ENCODE data around the gene DNAL1.
"Not testable (repeated sequence)": the region's sequence is repeated elsewhere in the genome, so short reads cannot be mapped to it uniquely, and the experiment has no call there.

DNAL1 gene

GRCh38 chr14:73686901-73687300 is 42.1 kb downstream of the DNAL1 start:
- in situ Hi-C loops (cut with MboI; ENCODE audit: low pct_unique_long_range_greater_than_20kb, low sequenced_read_pairs), result no loop called here
- DNase-seq, result no peak

DNA sequence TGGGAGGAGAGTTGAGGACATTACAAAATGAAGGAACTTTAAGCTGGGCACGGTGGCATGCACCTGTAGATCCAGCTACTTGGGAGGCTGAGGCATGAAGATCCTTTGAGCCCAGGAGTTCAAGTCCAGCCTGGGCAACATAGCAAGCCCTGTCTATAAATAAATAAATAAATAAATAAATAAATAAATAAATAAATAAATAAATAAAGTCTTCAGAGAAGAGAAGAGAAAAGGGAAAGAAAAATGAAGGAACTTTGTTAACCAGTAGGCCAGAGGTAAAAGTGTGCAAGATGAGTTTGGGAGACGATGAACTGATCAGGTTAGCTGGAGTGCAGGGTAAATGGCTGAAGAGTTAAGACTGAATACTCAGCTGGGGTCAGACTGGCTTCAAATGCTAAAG is 49.3 kb downstream of the DNAL1 start:
- in situ Hi-C loops (cut with MboI; ENCODE audit: low pct_unique_long_range_greater_than_20kb, low sequenced_read_pairs), result no loop called here
- DNase-seq, result no peak

DNA sequence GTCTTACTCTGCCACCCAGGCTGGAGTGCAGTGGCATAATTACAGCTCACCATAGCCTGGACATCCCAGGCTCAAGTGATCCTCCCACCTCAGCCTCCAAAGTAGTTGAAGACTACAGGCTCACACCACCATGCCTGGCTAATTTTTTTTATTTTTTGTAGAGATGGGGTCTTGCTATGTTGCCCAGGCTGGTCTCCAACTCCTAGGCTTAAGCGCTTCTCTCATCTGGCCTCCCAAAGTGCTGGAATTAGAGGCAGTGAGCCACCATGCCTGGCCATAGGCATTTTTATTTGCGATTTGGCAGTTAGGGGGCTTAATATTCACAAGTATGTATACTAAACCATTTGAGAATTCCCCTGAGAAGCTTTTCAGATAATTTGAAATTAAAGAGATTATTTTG is 50.3 kb downstream of the DNAL1 start:
- in situ Hi-C loops (cut with MboI; ENCODE audit: low pct_unique_long_range_greater_than_20kb, low sequenced_read_pairs), result no loop called here
- DNase-seq, result no peak

DNA sequence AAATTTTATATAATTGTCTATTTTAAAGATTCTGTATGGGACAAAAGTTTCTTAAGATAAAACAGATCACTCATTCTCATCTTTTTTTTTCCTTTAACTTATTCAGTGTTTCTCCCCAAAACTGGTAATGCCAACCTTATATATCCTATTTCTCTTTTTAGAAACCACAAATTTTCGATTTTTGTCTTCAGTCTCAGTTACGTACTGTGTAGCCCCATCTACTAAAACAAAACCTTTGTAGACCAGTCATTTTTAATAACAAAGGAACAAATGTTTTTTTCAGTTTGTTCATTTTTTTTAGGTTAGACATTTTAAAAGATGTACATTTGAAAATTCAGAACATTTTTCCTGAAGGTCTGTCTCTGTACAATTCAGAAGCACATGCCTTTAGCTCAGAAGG is 51.2 kb downstream of the DNAL1 start:
- in situ Hi-C loops (cut with MboI; ENCODE audit: low pct_unique_long_range_greater_than_20kb, low sequenced_read_pairs), result no loop called here
- no peak for DNase-seq

DNA sequence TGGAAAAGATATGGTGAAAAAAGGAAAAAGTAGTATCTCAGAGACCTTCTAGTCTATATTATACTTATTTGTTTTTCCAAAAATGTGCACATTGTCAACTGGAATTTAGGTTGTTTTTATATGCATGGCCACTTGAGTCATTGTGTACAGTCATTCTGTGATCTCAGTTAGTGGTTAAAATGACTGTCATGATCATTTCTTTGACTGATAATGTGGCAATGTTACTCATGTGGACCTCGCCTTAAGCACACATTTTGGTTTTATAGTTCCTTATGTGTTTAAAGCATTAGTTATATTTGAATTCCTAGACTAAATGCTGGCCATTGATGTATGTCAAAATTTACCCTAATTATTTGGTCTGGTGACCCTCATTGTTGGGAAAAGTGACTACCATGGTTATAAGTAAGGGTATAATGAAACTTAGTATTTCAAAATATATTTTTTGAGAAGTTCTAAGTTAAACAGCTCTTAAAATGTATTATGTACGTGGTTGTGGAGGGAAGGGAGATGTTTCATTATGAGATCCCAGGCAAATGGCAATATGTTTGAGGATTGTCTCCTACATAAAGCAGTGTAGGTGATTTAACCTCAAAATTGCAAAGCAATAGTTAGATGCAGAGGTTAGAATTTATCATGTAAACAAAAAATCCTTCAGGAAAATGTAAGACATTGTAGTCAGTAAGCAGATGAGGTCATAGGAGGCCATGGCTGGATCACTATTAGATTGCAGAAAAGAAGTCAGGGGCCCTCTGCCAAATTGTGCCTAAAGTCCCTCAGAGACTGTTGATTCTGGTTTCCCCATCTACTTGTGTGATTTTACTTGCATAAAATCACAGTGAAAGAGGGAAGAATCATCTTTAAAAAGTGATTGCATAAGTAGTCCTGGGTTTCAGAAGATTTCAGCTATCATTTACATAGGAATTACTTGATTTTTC is 51.9 kb downstream of the DNAL1 start:
- DNase-seq, result no peak
- in situ Hi-C loops (cut with MboI; ENCODE audit: low pct_unique_long_range_greater_than_20kb, low sequenced_read_pairs), result no loop called here

DNA sequence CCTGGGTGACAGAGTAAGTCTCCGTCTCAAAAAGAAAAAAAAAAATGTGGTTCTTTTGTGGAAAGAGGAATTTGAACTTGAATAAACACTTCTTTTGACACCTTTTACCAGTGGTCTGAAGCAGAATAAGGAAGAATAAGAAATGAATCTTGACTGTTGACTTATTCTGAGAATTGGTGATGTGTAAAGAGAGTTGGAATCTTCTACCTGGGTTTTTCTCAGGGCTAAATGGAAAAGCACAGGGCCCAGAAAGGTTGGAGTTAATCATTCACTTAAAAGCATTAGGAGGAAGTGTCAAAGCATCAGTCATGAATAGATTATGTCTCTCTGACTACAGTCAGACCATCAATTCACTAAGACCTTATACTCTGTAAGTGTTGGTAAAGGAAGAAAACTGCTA is 55.5 kb downstream of the DNAL1 start:
- no peak for DNase-seq
- in situ Hi-C loops (cut with MboI; ENCODE audit: low pct_unique_long_range_greater_than_20kb, low sequenced_read_pairs), result no loop called here

GRCh38 chr14:73708076-73708475 is 63.3 kb downstream of the DNAL1 start:
- in situ Hi-C loops (cut with MboI; ENCODE audit: low pct_unique_long_range_greater_than_20kb, low sequenced_read_pairs); DNase-seq: not testable (repeated sequence)

GRCh38 chr14:73709904-73710469 is 65.2 kb downstream of the DNAL1 start:
- no peak for DNase-seq

DNA sequence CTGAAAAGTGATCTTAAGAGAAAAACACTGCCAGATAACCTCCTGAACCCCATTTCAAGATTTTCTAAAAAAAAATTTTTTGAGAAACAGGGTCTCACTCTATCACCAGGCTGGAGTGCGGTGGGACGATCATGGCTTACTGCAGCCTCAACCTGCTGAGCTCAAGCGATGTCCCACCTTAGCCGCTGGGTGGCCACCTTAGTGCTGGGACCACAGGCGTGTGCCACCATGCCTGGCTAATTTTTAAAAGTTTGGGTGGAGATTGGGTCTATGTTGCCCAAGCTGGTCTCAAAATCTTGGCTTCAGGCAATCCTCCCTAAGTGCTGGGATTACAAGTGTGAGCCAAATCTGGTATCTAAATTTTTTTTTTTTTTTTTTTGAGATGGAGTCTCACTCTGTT is 66.0 kb downstream of the DNAL1 start:
- no peak for DNase-seq
- in situ Hi-C loops (cut with MboI; ENCODE audit: low pct_unique_long_range_greater_than_20kb, low sequenced_read_pairs), result no loop called here

More at GRCh38 chr14:73709904-73710469, 65.2 kb downstream of the DNAL1 start:
- in situ Hi-C loops (cut with MboI; ENCODE audit: low pct_unique_long_range_greater_than_20kb, low sequenced_read_pairs), result no loop called here

- no peak for DNase-seq
- in situ Hi-C loops (cut with MboI; ENCODE audit: low pct_unique_long_range_greater_than_20kb, low sequenced_read_pairs), result no loop called here
Observed at GRCh38 chr14:73712071-73712506, 67.3 kb downstream of the DNAL1 start.

DNA sequence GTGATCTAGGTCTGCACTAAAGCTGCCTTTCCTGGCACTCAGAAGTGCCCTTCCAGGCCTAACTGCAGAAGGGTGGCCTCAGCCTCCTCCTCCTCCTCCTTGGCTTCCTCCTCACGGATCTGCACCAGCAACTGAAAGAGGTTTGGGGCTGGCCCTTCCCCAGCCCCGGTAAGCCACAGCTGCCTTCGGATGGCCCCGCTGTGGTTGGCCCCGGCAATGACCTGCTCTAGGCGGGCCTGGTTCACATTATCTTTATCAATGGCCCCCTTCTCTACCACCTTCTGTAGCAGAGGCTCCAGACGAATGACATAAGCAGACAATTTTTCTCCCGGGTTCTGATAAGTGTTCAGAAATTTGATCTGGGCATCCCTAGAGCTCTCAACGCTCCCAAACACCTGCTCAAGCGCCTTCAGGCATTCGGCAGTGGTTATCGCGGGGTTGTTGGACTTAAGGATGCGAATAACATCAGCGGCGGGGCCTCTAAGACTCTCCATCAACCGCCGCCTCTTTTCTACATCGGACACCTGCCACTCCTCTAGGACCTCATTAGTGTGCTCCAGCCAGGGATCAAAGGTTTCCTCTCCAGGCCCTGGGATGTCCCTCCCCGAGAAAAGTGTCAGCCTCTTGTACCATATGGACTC is 67.9 kb downstream of the DNAL1 start:
- in situ Hi-C loops (cut with MboI; ENCODE audit: low pct_unique_long_range_greater_than_20kb, low sequenced_read_pairs), result no loop called here
- DNase-seq, result peak; percentile 68

- in situ Hi-C loops (cut with MboI; ENCODE audit: low pct_unique_long_range_greater_than_20kb, low sequenced_read_pairs), result no loop called here
- no peak for DNase-seq
Observed at GRCh38 chr14:73713206-73713802, 68.5 kb downstream of the DNAL1 start.

- peak; percentile 89 for DNase-seq
- in situ Hi-C loops (cut with MboI; ENCODE audit: low pct_unique_long_range_greater_than_20kb, low sequenced_read_pairs), result no loop called here
Observed at GRCh38 chr14:73713803-73714655, 69.2 kb downstream of the DNAL1 start, which contains the start of gene PNMA1. PNMA1 (minus strand) TSS chr14:73714384; CDS start chr14:73713639, 745 bp downstream.

DNA sequence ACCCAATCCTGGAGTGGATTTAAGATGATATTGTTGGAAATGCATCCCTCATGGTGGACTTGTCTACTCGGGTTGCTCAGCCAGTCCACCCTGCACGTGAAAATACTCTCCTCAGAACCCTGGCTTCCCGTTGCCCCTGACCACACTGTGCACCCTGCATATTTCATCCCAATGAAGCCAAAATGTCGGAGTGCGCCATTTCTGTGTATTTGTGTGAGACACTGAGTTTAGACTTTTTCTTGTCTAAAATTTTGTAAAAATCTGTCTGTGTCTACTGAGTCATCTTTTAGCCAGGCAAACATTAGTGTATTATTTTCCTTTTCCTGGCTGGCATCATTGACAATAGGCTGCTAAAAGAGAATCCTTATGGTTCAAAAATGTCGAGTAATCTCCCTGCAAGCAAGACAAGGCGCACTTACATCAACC is 69.9 kb downstream of the DNAL1 start:
- in situ Hi-C loops (cut with MboI; ENCODE audit: low pct_unique_long_range_greater_than_20kb, low sequenced_read_pairs), result no loop called here
- no peak for DNase-seq

GRCh38 chr14:73715707-73716106 is 70.9 kb downstream of the DNAL1 start:
- no peak for DNase-seq
- in situ Hi-C loops (cut with MboI; ENCODE audit: low pct_unique_long_range_greater_than_20kb, low sequenced_read_pairs), result no loop called here

DNA sequence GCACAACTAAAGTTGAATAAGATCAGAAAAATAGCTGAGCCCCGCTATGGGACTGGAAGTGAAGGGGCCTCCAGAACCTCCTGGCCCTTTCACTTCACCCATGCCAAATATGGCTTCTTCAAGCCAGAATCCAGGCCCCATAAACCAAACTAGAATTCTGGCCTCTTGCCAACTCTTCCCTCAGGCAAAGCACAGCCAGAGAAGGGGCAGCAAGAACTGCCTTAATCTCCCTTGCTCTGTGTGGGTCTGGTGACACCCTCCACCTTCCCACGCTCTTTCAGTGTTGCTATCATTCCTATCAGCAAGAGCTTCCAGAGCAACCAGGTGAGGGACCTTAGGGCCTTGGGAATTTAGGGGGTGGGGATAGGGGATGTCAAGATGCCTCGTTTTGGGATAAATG is 72.5 kb downstream of the DNAL1 start:
- no peak for DNase-seq
- in situ Hi-C loops (cut with MboI; ENCODE audit: low pct_unique_long_range_greater_than_20kb, low sequenced_read_pairs), result no loop called here

DNA sequence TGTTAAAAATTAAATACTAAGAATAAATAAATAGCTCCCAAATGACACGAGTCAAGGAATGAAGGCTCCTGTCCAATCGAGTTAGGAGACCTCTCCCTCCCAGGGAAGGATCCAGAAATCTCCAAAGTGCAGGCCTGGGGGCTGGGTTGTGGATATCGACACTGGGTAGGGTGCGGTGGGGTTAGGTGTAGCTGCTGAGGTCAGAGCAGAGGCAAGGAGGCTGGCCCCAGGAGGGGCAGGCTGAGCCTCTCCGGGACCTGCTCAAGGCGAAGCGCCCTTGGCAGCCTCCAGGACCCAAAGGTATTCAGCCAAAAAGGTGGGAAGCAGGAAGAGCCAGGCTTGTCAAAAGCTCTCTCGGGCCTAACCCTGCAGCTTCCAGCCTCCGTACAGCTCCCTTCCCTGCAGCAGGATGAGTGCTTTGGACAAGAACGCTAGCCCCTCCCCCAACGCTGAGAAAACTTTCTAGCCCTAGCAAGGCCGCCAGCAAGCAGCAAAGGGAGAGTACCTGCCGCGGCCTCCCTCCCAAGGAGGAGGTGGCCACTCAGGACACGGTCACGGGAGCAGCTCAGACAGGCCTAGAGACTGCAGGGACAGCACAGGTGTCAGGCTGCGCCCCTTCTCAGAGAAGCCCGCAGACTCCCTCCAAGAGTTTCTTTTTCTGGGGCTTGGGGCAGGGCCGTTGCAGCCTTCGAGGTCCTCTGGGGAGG is 73.1 kb downstream of the DNAL1 start:
- in situ Hi-C loops (cut with MboI; ENCODE audit: low pct_unique_long_range_greater_than_20kb, low sequenced_read_pairs), result no loop called here

More for the DNA sequence above, 73.1 kb downstream of the DNAL1 start:
- no peak for DNase-seq
